Renal pelvis (tissue), 4 donors: ENCODE data around the gene CHTF18. TPM values are rescaled to one million over a fixed set of nuclear protein-coding genes. Genes with fewer than 3 reads are reported as not detected.

ENCODE experiments used
- DNase-seq: peaks from one replicate; pipeline ENCODE4 v3.0.0-alpha.2; 2013
- polyA plus RNA-seq, 3 donors: library from polyadenylated mRNA; unstranded; fragments of 120-200 nt; gene quantifications; one replicate each; pipeline ENCODE4 v1.2.1, GENCODE V29; 2013; ENCODE audit not compliant: insufficient read length in 3 of 3

Gene CHTF18
- polyA plus RNA-seq, 3 donors: 31.8 to 34.3 (median 32.0) TPM

DNA sequence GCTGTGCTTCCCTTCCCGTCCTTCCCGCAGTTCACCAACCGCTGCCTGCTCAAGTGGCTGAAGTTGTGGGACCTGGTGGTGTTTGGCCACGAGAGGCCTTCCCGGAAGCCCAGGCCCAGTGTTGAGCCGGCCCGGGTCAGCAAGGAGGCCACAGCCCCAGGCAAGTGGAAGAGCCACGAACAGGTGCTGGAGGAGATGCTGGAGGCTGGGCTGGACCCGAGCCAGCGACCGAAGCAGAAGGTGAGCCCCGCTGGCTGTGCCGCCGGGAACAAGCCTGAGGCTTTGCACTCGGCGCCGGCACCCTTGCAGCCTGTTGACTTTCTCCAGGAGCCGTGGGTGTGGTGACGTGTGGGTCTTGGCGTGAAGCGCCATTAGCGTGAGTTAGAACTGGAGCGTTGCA, 2.7 kb downstream of the CHTF18 start:
- no peak for DNase-seq

DNA sequence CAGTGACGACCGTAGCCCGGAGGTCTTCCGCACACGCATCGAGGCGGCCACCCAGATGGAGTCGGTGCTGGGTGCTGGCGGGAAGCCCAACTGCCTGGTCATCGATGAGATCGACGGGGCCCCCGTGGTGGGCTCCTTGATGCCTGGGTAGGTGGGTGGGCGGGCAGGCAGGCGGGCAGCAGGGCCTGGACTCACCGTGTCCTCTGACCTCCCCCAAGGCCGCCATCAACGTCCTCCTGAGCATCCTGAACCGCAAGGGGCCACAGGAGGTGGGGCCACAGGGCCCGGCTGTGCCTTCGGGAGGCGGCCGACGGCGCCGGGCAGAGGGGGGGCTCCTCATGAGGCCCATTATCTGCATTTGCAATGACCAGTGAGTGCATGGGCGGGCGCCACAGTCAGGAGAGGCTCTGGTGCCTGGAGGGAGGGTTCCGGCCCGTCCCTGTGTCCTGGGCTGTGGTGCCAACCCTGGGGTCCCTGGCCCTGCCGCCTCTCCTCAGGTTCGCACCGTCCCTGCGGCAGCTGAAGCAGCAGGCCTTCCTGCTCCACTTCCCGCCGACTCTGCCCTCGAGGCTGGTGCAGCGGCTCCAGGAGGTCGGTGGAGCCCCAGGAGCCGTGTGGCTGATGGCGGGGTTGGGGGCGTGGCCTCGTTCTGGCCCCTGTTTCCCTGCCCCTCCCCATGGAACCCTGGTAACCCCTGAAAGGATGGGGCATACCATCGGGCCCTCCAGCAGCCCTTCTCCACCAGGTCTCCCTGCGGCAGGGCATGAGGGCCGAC, 4.0 kb downstream of the CHTF18 start:
- no peak for DNase-seq

- DNase-seq: no peak
Measured at GRCh38 chr16:793414-793813, 5.0 kb downstream of the CHTF18 start.

DNA sequence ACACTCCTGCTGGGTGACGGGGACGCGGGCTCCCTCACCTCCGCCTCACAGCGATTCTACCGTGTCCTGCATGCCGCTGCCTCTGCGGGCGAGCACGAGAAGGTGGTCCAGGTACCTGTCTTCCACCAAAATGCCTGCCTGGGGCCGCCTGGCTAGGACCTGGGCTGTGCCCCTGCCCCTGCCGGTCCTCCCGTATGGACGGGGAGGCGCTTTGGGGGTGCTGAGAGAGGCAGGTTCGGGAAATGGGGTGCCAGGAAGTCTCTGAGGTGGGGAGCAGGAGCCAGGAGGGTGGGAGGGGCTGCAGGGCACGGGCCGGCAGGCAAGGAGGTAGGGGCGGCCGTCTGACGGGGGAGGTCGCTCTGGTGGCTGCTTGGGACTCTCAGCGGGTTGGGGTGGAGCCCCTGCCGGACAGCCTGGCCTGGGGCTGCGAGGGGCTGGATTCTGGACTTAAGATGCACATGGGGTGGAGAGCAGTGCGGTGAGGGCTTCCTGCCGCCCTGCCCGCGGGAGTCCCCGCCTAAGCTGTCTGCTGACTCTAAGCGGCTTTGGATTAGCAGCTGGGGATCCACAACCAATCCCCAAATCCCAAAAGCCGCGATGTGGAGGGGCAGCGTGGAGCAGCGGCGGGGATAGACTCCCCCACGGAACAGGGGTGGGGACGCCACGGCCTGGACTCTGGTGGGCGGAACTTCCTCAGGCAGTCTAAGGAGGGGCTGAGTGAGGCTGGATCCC, 5.8 kb downstream of the CHTF18 start:
- no peak for DNase-seq

GRCh38 chr16:794853-795466, 6.5 kb downstream of the CHTF18 start:
- DNase-seq: no peak

- DNase-seq: no peak
Measured at GRCh38 chr16:795580-796229, 7.3 kb downstream of the CHTF18 start.

DNA sequence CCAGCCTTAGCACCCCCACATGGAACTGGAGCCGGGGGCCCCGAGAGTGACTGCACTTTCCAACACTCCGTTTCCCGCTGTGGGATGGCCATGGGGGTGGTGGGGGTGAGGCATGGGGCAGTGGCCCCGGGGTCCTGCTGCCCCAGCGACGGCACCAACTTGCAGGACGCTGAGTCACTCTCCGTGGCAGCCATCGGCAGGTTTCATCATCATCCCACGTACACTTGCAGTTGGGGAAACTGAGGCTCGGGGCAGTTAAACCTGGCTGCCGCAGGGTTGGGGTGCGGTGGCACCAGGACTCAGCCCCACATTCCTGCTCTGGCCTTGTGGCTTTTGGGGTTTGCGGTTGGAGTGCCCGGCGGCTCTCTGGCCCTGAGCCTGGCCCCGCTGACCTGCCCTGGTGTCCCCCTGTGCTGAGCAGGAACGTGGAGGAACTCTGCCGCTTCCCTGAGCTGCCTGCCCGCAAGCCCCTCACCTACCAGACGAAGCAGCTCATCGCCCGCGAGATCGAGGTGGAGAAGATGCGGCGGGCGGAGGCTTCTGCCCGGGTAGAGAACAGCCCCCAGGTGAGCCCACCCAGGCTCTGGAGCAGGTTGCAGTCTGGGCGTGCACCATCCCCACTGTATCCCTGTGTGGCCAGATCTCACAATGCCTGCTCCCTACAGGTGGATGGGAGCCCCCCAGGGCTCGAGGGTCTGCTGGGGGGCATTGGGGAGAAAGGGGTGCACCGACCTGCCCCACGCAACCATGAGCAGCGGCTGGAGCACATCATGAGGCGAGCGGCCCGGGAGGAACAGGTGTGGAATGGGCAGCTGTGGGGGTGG, 8.1 kb downstream of the CHTF18 start:
- DNase-seq: no peak

GRCh38 chr16:797120-797420, 8.7 kb downstream of the CHTF18 start:
- DNase-seq: no peak

GRCh38 chr16:797686-798085, 9.3 kb downstream of the CHTF18 start:
- DNase-seq: no peak

DNA sequence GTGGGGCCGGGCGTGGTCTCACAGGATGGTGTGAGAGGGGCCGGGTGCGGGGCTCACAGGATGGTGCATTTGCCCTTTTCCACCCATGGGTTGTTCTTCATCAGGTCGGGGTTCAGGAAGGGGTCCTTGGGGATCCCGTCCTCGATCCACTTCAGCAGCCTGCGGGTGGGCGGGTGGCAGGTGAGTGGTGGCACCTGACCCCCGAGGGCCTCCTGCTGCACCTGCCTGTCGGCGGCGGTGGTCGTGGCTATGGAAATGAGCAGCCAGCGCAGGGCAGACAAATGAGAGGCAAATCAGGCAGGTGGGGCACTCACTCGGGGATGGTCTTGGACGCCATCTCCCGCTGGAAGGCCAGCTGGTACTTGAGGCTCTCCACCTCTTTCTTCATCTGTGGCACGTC, 10.2 kb downstream of the CHTF18 start:
- DNase-seq: no peak

- no peak for DNase-seq
Measured at GRCh38 chr16:799111-799947, 10.9 kb downstream of the CHTF18 start.

- DNase-seq: no peak
Measured at GRCh38 chr16:799948-800833, 11.8 kb downstream of the CHTF18 start, which contains the start of gene GNG13. GNG13 (minus strand) TSS chr16:800734; CDS start chr16:799077, 1,657 bp downstream.

- DNase-seq: no peak
Measured at GRCh38 chr16:800834-801511, 12.6 kb downstream of the CHTF18 start.

DNA sequence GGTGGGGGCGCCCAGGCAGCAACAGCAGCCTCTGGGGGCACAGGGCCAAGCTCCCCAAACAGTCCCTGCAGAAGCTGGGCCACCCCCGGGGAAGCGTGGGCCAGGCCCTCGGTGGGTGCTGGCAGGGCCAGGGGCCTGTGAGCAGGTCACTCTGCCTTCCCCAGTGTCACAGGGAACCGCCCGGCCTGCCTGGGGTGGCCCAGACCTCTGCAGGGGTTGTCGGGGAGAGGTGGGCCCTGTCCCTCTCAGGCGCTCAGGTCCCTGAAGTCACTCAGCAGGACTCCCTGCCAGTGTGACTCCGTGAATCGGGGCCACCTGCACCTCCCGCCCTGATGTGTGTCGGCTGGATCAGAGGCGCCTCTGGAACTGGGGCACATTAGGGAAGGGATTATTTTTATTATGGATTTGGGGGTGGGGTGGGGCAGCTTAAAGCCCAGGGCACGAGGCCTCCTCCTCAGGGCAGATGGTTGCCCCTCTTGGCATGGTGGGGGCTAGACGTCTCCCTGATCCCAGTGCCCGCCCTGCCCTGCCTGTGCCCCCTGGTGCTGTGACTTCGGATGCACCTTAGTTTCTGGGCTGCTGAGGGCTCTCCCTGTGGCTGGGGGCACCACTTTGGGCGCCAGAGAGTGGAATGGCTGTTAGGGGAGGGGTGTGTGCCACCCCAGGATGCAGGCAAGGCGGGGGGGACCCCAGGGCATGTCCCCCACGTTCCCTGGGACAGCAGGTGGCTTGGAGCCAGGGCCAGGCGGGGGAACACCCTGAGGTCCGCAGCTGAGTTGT, 13.4 kb downstream of the CHTF18 start:
- no peak for DNase-seq

DNA sequence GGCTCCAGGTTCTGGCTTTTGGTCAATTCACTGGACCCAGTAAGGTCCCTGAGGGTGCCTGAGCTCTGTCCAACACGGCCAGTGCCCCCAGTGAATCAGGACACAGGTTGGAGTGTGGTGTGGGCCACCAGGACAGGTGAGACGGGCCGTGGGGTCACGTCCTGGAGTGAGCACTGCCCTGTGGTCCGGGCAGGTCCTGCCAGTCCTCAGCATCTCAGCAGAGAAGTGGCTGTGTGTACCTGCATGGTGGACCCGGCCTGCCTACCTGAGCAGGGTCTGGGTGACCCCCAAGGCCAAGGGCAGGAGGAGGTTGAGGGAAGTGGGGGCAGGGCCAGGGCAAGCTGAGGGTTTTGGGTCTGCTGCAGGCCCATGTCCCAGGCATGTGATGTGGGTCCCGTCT, 14.0 kb downstream of the CHTF18 start:
- DNase-seq: no peak

- no peak for DNase-seq
Measured at GRCh38 chr16:802914-803753, 14.7 kb downstream of the CHTF18 start.

DNA sequence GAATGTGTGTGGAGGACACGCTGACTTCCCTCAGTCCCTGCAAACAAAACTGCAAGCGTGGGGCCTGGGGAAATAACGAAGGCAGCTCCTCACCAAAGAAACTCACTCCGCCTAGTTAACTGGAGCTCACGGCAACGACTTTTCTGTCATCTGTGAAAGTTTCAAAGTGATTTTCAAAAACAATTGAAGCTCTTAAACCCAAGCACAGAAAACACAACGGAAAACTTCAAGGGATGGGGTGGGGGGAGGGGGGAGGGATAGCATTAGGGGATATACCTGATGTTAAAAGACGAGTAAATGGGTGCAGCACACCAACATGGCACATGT, 15.3 kb downstream of the CHTF18 start:
- no peak for DNase-seq
